Measurements from ENCODE around the gene HEPACAM.
A peak's percentile ranks its signal among the peaks of the same experiment; 100 is the strongest.
"Not testable (repeated sequence)": the region's sequence is repeated elsewhere in the genome, so short reads cannot be mapped to it uniquely, and the experiment has no call there.

The HEPACAM gene

GRCh38 chr11:124935548-124936514, at the start of gene HEPACAM:
HEPACAM (minus strand) TSS chr11:124936047; CDS start chr11:124936006, 41 bp downstream.
- no peak for DNase-seq

GRCh38 chr11:124984512-124984854, 48.6 kb upstream of the HEPACAM start:
- no peak for DNase-seq

DNA sequence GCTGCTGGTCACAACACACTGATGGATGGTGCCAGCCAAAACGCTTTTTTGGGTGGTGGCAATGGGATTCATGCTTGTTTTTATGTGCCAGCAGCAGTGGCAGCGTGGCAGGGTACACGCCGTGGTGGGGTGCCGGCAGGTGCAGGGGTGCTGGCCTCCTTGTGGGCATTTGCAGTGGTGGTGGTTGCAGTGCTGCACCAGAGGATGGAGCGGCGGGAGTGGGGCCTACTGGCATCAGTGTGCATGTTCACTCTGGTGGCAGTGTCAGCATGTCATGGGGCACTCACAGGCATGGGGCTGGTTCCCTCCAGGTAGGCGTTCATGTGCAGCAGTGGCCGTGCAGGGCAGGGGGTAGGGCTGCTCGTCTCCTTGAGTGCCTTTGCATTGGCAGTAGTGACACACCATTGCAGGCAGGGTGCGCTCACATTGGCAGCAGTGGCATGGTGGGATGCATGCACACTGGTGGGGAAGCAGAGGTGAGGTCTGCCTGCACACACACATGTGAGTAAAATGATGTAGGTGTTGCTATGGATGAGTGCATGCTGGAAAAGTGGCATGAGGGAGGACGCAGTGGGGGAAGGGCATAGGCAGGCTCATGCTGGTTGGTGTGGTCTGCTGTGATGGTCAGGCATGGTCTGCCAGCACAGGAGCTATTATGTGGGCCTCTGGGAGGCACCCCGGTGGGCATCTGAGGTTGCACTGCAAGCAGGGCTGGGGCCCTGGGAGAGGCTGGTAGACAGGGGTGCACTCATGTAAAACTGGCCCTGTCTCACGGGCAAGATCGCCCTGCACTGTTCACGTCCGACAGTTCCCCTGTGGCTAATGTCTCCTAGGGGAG, 48.0 kb upstream of the HEPACAM start:
- no peak for DNase-seq

DNA sequence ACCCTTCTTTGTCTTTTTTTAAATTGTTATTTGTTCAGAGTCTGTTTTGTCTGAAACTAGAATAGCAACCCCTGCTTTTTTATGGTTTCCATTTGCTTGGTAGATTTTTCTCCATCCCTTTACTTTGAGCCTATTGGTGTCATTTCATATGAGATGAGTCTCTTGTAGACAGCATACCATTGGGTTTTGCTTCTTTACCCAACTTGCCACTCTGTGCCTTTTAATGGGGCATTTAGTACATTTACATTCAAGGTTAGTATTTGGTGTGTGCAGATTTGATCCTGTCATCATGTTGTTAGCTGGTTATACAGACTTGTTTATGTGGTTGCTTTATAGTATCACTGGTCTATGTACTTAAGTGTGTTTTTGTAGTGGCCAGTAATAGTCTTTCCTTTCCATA, 46.2 kb upstream of the HEPACAM start:
- no peak for DNase-seq

DNA sequence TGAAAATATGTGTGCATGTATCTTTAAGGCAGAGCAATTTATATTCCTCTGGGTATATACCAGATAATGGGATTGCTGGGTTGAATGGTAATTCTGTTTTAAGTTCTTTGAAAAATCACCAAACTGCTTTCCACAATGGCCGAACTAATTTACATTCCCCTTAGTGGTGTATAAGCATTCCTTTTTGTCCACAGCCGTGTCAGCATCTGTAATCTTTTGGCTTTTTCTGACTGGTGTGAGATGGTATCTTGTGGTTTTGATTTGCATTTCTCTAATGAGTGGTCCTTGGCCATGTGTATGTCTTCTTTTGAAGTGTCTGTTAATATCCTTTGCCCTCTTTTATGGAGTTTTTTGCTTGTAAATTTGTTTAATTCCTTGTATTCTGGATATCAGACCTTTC, 42.5 kb upstream of the HEPACAM start:
- no peak for DNase-seq

DNA sequence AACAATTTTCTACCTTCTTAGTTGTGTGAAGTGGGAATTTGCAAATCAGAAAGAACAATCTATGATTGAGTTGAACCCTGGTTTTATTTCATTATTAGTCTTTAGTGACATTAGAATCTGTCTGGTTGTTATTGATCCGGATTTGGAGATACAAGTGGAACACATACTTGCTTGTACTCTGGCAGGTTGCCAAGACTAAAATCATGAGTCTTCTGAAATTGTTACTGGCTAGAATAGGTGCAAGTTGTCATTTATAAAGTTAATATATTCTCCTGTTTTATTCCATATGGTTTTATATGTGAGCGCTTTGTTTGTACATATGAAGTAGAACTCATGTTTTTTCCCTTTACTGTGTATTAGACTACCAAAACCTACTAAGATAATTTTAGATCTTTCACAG, 41.2 kb upstream of the HEPACAM start:
- no peak for DNase-seq

DNA sequence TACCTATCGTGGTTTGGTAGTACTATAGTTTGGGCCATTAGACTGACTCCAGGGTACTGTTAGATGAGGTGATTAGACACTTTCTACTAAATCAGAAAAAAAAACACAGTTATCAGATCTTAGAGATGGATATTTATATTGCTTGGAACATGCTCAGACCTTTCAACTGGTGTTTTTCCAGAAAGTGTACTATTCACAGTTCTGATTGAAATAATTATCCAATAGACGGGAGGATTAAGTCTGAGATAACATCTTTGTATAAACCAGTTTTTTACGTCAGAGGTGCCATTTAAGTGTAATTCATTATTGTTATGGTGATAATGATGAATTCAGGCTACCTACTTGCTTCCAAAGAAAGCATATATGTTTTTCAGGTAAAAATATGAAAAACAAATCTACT, 40.7 kb upstream of the HEPACAM start:
- no peak for DNase-seq

- DNase-seq, result no peak
Measured at GRCh38 chr11:124971810-124972209, 36.0 kb upstream of the HEPACAM start.

DNA sequence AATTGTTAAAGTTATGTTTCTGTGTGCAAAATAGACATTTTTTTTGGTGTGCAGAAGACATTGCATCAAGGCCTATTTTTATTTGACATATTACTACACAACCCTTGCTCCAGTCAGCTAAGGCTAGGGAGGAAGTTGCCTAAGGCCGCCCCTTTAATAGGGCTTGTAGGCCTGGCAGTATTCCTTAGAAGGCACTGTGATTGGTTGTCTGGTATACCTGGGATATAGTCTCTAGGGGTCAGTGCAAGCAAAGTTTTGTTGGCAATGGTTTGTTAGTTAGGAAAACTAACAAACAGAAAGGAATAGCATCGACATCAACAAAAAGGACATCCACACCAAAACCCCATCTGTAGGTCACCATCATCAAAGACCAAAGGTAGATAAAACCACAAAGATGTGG, 35.1 kb upstream of the HEPACAM start:
- no peak for DNase-seq

DNA sequence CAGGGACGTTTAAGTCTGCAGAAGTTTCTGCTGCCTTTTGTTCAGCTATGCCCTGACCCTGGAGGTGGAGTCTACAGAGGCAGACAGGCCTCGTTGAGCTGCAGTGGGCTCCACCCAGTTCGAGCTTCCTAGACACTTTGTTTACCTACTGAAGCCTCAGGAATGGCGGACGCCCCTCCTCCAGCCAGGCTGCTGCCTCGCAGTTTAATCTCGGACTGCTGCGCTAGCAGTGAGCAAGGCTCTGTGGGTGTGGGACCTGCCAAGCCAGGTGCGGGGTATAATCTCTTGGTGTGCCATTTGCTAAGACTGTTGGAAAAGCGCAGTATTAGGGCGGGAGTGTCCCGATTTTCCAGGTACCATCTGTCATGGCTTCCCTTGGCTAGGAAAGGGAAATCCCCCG, 32.4 kb upstream of the HEPACAM start:
- not testable (repeated sequence) for DNase-seq

DNA sequence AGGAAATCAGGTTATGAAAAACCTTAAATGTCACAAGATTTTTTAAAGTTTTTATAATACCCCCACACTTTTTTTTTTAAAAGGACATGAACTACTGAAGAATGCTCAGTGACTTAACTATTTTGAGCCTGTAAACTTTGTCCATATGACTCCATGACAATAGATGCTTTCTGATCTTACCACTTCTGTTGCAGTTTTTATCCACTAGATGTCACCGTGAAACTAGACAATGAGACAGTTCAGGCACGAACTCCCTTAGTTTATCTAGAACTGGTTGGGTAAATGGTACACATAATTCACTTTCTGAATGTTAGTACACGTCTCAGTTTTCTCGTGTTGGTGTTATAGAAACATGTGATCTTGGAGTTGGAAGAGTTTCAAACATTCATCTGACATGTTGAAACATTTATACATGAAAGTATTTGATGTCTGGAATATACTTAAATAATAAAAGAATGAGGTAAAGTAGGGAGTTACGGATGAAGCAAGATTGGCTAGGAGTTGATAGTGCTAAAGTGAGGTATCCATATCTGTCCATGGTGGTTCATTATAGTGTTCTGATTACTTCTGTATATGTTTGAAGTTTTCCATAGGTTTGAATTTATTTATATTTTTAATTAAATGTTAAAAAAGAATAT, 26.2 kb upstream of the HEPACAM start:
- DNase-seq, result no peak

GRCh38 chr11:124955035-124955434, 19.2 kb upstream of the HEPACAM start:
- DNase-seq, result no peak

DNA sequence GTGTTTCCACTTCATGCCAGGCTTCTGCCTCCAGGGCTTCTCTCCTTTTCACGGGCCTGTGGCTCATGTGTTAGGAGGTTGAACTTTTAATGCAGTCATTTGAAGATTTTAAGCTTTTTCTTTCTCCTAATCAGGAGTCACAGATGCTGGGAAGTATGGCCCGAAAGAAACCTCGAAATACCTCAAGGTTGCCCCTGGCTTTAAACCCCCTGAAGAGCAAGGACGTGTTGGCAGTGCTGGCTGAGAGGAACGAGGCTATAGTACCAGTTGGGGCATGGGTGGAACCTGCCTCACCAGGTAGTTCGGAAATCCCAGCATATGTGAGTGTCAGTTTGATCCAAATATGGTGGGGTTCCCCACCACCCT, 18.7 kb upstream of the HEPACAM start:
- DNase-seq, result no peak

DNA sequence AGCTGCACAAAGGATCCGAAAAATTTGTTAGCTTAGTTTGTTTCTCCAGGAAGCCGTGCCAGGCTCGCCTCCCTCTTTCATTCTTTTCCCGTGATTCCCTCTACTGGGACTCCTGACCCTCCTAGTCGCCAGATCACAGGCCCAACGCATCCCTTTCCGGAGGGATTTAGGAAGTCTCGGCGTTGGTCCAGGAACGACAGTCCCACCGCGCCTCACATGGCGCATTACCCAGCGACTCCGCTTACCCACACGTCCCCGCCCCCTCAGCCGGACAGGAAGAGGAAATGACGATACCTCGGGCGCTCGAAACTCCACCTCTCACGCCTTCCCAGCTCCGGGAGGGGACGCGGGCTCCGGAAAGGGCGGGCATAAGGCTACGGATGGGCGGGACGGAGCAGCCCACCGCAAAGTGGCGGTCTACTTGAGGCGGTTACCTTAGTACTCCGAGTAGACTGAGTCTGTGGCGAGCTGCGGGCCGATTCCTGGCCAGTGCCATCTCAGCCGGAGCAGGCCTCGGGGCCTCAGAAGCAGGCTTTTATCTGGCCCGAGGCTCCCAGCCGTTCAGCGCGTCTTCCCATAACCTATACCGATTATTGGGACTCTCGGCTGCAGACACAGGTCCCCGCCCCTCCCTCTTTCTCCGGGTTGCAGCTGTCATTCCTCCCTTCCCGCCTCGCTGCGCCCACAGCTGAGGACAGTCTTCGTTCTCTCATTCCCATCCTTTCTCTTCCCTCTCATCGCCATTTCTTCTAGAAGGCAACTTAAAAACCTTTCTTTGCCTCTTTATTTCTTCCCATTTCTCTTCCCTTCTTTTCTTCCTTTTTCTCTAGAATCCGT, 18.1 kb upstream of the HEPACAM start, which contains the start of gene CCDC15:
CCDC15 (plus strand) TSS at position 450 of the 837 bp plus-strand sequence. CDS start 531 bp downstream, outside the sequence.
- peak; percentile 87 to 89 for DNase-seq

- no peak for DNase-seq
Measured at GRCh38 chr11:124951341-124951740, 15.5 kb upstream of the HEPACAM start.

DNA sequence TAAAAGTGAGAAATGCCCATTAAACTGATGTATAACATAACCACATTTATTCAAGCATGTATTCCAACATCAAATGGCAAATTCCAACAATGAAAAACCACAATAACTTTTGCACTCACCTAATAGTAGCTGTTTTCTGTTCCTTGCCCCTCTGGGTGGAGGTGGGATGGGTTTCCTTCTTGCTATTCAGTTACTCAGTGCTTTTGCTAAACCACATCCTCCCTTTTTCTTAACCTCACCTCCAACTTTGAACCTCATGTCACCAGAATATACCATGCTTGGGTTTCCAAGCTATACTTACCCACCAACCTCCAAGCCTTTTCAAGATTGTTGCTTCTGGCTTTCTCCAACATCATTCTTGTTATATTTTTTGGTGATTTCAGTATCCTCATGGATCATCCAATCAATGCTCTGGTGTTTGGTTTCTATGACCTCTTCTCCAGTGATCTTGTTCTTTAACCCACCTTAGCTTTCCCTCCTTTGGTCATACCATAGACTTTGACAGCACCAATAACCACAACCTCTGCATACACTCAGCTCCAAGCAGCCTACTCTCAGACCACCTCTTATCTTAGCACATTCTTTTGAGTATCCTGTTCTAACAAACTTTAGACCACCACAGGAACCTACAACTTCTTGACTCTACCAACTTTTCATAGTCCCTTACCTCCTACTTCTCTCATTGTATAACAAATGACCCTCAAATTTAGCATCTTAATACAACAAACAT, 14.9 kb upstream of the HEPACAM start:
- no peak for DNase-seq

GRCh38 chr11:124946735-124947141, 10.9 kb upstream of the HEPACAM start:
- no peak for DNase-seq

GRCh38 chr11:124945826-124946225, 10.0 kb upstream of the HEPACAM start:
- no peak for DNase-seq

GRCh38 chr11:124944565-124944964, 8.7 kb upstream of the HEPACAM start:
- no peak for DNase-seq

- DNase-seq, result no peak
Measured at GRCh38 chr11:124943741-124944140, 7.9 kb upstream of the HEPACAM start.

GRCh38 chr11:124943254-124943616, 7.4 kb upstream of the HEPACAM start:
- DNase-seq, result no peak

Measured in cerebellar nuclear complex (tissue), 1 donor.